ENCODE data around the gene IFNAR2.

- TF ChIP-seq SUZ12 (IDR thresholded peaks at IDR 0.05; ENCODE audit: extremely low read depth, insufficient read depth, insufficient read length) (no peak), YY1 (IDR thresholded peaks at IDR 0.05; ENCODE audit: insufficient read depth, insufficient read length) (no peak), ZNF274 (IDR thresholded peaks at IDR 0.05; ENCODE audit: low read depth, low read length) (no peak)
Observed at GRCh38 chr21:33240404-33240803, 10.7 kb downstream of the IFNAR2 start.

Data from NT2/D1 (cell line).